GM20000 (cell line): ENCODE data around the gene FNIP2.

ENCODE experiments used
- DNase-seq: peaks from one replicate; pipeline ENCODE4 v3.0.0; 2012; ENCODE audit warnings: low spot score
- TF ChIP-seq, protein P1 (sequence below): IDR thresholded peaks from 2 replicates; pipeline ENCODE4 v1.5.1; 2012; ENCODE audit warnings: mild to moderate bottlenecking, control low read depth; ENCODE audit errors: extremely low read depth, missing control alignments

Gene FNIP2

DNA sequence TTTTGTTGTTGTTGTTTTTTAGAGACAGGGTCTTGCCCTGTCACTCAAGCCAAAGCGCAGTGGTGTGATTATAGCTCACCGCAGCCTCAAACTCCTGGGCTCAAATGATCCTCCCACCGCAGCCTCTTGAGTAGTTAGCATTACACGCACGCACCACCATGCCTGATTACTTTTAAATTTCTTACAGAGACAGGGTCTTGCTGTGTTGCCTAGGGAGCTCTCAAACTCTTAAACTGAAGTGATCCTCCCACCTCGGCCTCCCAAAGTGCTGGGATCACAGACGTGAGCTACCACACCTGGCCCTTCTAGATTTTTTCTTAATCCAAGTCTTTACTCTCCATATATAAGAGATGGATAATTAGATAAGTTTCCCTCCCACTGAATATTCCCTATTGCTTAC lies 29.2 kb downstream of the FNIP2 start:
- TF ChIP-seq, protein P1, sequence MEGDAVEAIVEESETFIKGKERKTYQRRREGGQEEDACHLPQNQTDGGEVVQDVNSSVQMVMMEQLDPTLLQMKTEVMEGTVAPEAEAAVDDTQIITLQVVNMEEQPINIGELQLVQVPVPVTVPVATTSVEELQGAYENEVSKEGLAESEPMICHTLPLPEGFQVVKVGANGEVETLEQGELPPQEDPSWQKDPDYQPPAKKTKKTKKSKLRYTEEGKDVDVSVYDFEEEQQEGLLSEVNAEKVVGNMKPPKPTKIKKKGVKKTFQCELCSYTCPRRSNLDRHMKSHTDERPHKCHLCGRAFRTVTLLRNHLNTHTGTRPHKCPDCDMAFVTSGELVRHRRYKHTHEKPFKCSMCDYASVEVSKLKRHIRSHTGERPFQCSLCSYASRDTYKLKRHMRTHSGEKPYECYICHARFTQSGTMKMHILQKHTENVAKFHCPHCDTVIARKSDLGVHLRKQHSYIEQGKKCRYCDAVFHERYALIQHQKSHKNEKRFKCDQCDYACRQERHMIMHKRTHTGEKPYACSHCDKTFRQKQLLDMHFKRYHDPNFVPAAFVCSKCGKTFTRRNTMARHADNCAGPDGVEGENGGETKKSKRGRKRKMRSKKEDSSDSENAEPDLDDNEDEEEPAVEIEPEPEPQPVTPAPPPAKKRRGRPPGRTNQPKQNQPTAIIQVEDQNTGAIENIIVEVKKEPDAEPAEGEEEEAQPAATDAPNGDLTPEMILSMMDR, result no peak
- DNase-seq, result no peak

- TF ChIP-seq, protein P1, result no peak
- no peak for DNase-seq
Measured at GRCh38 chr4:158799013-158799770, 30.4 kb downstream of the FNIP2 start.

DNA sequence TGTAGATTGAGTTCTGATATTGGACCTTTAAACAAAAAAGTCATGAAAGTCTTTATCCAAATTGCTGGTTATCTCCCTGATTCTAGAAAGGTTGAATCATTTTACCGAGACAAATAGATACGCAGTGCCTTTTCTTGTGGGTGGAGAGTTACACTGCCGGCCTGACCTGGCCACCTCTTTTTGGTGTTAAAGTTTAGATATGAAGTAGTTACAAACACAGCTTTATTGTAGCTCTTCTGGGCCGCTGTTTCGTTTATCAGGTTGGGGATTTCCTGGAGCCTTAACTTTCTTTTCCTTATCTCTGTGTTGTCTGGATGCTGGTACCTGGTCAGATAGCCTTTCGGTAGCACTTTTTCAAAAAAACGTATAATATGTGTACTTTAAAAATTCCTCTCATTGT lies 31.0 kb downstream of the FNIP2 start:
- TF ChIP-seq, protein P1, result no peak
- no peak for DNase-seq

DNA sequence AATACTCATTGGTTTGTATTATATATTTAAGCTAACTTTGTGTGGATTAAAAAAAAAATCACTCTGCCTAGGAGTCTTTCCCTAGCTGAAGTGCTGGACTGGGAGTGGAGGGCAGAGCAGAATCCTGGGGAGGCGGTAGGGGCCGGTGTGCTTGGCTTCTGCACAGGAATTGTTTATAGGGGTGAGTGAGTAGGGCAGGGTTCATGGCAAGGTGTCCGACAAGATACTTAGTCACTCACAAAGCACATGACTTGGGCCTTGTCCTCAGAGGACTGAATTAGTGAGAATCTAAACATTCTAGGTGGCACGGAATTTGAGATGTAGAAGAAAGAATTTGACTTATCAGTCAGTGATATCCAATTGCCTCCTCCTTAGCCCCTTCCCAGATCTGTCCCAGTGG lies 32.2 kb downstream of the FNIP2 start:
- no peak for DNase-seq
- TF ChIP-seq, protein P1, result no peak

GRCh38 chr4:158801677-158802076 lies 32.9 kb downstream of the FNIP2 start:
- TF ChIP-seq, protein P1, result no peak
- no peak for DNase-seq

GRCh38 chr4:158802914-158803313 lies 34.1 kb downstream of the FNIP2 start:
- DNase-seq, result no peak
- TF ChIP-seq, protein P1, result no peak

GRCh38 chr4:158805635-158806471 lies 37.0 kb downstream of the FNIP2 start:
- TF ChIP-seq, protein P1, result no peak
- DNase-seq, result no peak
